Activated T-cell treated with anti-CD3 and anti-CD28 coated beads, Interleukin-2, amount 50 U/mL, for 72 hours (primary cell): ENCODE results near the gene CPT1A. TPM values are rescaled to one million over a fixed set of nuclear protein-coding genes. Genes with fewer than 3 reads are reported as not detected.

Source experiments
- ATAC-seq, 2 donors: fragments of 150-1000 bp; cut with Tn5 transposase; replicated peaks in 1 of 2; 2 replicates each; pipeline ENCODE4 v1.10.0; 2021; ENCODE audit warnings: moderate library complexity in 2 of 2, mild to moderate bottlenecking in 1 of 2
- DNase-seq, 2 donors: peaks; one replicate each; pipeline ENCODE4 v3.0.0; 2021 to 2022; ENCODE audit warnings: mixed read lengths in 1 of 2
- H3K27ac Mint-ChIP-seq: one replicate; pipeline ENCODE4 v1.8.0; 2022; ENCODE audit warnings: mild to moderate bottlenecking, moderate library complexity, mixed read lengths
- H3K27me3 Mint-ChIP-seq: one replicate; pipeline ENCODE4 v1.8.0; 2022; ENCODE audit warnings: low read depth, mixed read lengths
- H3K36me3 Mint-ChIP-seq, 2 donors: one replicate each; pipeline ENCODE4 v1.8.0; 2022; ENCODE audit warnings: mixed read lengths in 2 of 2, mild to moderate bottlenecking in 1 of 2; ENCODE audit not compliant: insufficient read depth in 2 of 2
- H3K4me1 Mint-ChIP-seq: one replicate; pipeline ENCODE4 v1.8.0; 2022; ENCODE audit warnings: low read depth, mixed read lengths
- H3K4me3 Mint-ChIP-seq, 2 donors: one replicate each; pipeline ENCODE4 v1.8.0; 2022; ENCODE audit warnings: mild to moderate bottlenecking in 2 of 2, mixed read lengths in 2 of 2, moderate library complexity in 2 of 2
- H3K9me3 Mint-ChIP-seq, 2 donors: one replicate each; pipeline ENCODE4 v1.8.0; 2022; ENCODE audit warnings: mixed read lengths in 2 of 2
- total RNA-seq, 2 donors: library from RNA; stranded (reverse); gene quantifications; one replicate each; pipeline ENCODE4 v1.2.3, GENCODE V29; 2022

CPT1A gene
- total RNA-seq, 2 donors from 2014 or later: 26.2 to 35.8 TPM

- Mint-ChIP-seq H3K4me3 (peak overlapping the region in 1 of 2 donors; percentile 41), H3K9me3 (no peaks in the 10 kb centered on the region), H3K27me3 (no peaks in the 10 kb centered on the region), H3K4me1 (peaks cover 21% of the 10 kb centered on the region), H3K36me3 (no peaks in the 10 kb centered on the region), H3K27ac (peak overlapping the region; percentile 69)
- no peak for ATAC-seq
- DNase-seq: no peak
These were observed 24.2 kb downstream of the CPT1A start for GRCh38 chr11:68817554-68817953.

DNA sequence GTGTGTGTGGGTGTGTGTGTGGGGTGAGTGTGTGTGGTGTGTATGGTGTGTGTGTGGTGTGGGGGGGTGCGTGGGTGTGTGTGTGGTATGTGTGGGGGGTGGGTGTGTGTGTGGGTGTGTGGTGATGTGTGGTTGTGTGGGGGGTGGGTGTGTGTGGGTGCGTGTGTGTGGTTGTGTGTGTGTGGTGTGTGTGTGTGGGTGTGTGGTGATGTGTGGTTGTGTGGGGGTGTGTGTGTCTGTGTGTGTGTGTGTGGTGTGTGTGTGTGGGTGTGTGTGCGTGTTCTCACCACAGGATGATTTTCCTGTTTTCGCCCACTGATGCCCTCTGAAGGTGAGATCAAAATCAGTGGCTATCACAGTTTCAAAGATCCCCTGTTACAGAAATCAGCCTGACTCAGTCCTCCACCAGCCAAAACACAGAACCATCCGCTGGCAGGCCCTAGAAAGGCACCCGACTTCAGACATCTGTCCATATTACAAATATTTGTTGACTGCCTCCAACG, 24.7 kb downstream of the CPT1A start:
- peak in 1 of 2 donors; percentile 27 for DNase-seq
- Mint-ChIP-seq H3K27me3 (no peaks in the 10 kb centered on the region), H3K4me3 (peak overlapping the region; percentile 5 to 41), H3K9me3 (no peaks in the 10 kb centered on the region), H3K27ac (peak overlapping the region; percentile 76), H3K36me3 (no peaks in the 10 kb centered on the region), H3K4me1 (peaks cover 21% of the 10 kb centered on the region)
- peak; percentile 52 to 66 for ATAC-seq

DNA sequence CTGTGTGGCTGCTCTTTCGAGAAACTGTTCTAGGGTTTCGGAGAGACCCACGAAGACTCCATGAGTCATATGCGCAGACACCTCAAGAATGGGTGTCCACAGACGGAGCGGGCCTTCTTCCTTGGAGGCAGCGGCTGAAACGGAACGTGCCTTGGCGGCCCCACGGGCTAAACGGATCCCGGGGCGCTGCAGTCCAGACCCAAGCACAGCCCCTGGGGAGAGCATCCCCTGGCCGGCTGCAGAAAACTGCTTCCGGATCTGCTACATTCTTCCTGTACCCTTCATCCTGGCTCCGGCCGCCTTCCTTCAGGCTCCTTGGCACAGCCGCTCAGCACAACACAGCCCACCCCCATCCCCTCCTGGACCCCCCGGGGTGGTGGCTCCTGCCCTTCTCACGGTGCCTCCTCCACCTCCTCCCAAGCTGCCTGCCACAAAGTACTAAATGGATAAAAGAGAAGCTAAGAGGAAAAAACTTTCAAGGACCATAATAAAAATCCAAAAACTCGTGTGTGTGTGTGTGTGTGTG, 25.4 kb downstream of the CPT1A start:
- Mint-ChIP-seq H3K4me1 (peaks cover 21% of the 10 kb centered on the region), H3K27ac (peak overlapping the region; percentile 76), H3K27me3 (no peaks in the 10 kb centered on the region), H3K4me3 (no peak overlapping the region), H3K9me3 (no peaks in the 10 kb centered on the region), H3K36me3 (no peaks in the 10 kb centered on the region)
- ATAC-seq: peak; percentile 13 to 18
- DNase-seq: no peak

DNA sequence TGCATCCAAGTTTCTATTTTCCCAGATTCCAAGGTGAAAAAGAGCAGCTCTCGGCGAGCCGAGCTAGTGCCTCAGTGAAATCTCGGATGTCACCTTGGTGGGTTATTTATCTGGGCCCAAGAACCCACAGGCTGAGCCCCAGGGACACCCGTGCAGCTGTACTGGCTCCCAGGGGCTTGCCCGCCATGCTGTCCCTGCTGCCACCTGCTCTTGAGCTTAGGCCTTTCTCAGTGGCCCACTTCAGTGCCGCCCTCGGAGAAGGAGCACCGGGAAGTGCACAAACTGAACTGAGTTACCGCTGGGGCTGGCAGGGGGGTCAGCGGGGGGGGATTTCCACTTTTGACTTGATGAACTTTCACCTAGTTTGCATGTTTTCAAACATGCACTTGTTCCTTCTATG, 27.9 kb downstream of the CPT1A start:
- no peaks in the 10 kb centered on the region for H3K36me3 Mint-ChIP-seq
- H3K27ac Mint-ChIP-seq: no peak overlapping the region
- peaks cover 21% of the 10 kb centered on the region for H3K4me1 Mint-ChIP-seq
- H3K4me3 Mint-ChIP-seq: no peak overlapping the region
- no peaks in the 10 kb centered on the region for H3K9me3 Mint-ChIP-seq
- DNase-seq (no peak), ATAC-seq (no peak)
- no peaks in the 10 kb centered on the region for H3K27me3 Mint-ChIP-seq

DNA sequence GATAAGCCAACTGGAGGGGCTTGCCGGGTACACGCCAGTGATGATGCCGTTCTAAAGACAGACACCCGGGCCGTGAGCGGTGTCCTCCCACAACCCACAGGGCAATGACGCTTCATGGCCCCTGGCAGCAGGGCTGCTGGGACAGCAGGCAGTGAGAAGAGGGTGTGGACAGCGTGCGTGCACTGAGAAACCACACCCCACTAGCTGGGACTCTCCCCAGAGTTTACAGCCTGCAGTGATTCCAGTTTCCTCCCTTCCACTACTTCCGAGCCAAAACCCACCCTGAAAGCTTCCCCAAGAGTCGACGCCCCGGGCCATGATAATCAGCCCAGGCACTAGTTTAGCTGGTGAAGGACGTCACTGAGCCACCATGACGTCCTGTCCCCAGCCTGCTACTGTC, 29.2 kb downstream of the CPT1A start:
- H3K27me3 Mint-ChIP-seq: no peaks in the 10 kb centered on the region
- DNase-seq: no peak
- no peak overlapping the region for H3K27ac Mint-ChIP-seq
- H3K4me3 Mint-ChIP-seq: no peak overlapping the region
- no peaks in the 10 kb centered on the region for H3K36me3 Mint-ChIP-seq
- H3K4me1 Mint-ChIP-seq: peaks cover 13% of the 10 kb centered on the region
- no peak for ATAC-seq
- H3K9me3 Mint-ChIP-seq: no peaks in the 10 kb centered on the region

GRCh38 chr11:68810164-68810563, 31.6 kb downstream of the CPT1A start:
- H3K9me3 Mint-ChIP-seq: no peaks in the 10 kb centered on the region
- H3K4me1 Mint-ChIP-seq: no peaks in the 10 kb centered on the region
- ATAC-seq (no peak), DNase-seq (no peak)
- H3K36me3 Mint-ChIP-seq: no peaks in the 10 kb centered on the region
- H3K27me3 Mint-ChIP-seq: no peaks in the 10 kb centered on the region
- H3K4me3 Mint-ChIP-seq: no peak overlapping the region
- no peak overlapping the region for H3K27ac Mint-ChIP-seq

- Mint-ChIP-seq H3K9me3 (no peaks in the 10 kb centered on the region), H3K27me3 (no peaks in the 10 kb centered on the region), H3K4me1 (no peaks in the 10 kb centered on the region), H3K36me3 (no peaks in the 10 kb centered on the region), H3K27ac (no peak overlapping the region), H3K4me3 (no peak overlapping the region)
- no peak for DNase-seq
- no peak for ATAC-seq
These were observed 32.2 kb downstream of the CPT1A start for GRCh38 chr11:68809506-68809905.

GRCh38 chr11:68808787-68809186, 32.9 kb downstream of the CPT1A start:
- H3K27me3 Mint-ChIP-seq: no peaks in the 10 kb centered on the region

DNA sequence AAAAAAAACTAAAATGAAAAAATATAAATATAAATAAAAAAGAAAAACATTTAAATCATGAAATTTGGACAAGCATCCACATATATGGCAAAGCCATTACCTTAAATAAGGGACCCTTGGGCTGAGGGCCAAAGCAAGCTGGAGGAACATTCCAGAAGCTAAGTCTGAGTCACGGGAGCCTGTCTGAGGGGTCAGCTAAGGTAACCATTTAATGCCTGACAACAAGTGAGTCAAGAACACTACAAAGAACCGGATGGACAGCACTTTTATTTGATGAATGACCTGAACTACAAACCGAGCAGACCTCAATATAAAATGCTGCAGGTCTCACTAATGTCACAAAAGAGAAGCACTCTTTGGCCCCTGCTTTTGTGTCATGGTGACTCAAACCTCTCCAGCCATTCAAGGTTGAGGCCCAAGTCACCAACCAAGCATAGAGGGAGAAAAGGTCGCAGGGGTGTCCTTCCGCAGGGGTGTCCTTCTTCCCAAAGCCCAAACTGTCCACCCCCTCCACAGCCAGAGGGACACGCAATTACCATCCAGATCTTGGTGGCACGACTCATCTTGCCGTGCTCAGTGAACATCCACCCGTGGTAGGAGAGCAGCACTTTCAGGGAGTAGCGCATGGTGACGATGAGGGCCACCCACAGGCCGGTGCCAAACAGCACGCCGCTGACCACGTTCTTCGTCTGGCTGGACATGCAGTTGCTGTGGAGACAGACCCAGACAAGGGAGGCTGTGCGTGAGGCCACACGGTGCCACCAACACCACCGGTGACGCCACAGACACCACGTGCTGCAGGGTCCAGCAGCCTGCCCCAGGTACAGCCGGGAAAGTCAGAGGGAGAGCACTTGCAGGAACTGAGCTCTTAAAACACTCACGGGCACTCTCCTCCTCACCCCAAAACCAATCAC, 34.5 kb downstream of the CPT1A start:
- no peaks in the 10 kb centered on the region for H3K9me3 Mint-ChIP-seq
- no peak overlapping the region for H3K4me3 Mint-ChIP-seq
- no peaks in the 10 kb centered on the region for H3K36me3 Mint-ChIP-seq
- H3K4me1 Mint-ChIP-seq: no peaks in the 10 kb centered on the region
- DNase-seq (no peak), ATAC-seq (no peak)
- no peak overlapping the region for H3K27ac Mint-ChIP-seq
- H3K27me3 Mint-ChIP-seq: no peaks in the 10 kb centered on the region

More at GRCh38 chr11:68808787-68809186, 32.9 kb downstream of the CPT1A start:
- no peak overlapping the region for H3K4me3 Mint-ChIP-seq
- H3K27ac Mint-ChIP-seq: no peak overlapping the region
- DNase-seq: no peak
- H3K9me3 Mint-ChIP-seq: no peaks in the 10 kb centered on the region
- ATAC-seq: no peak
- no peaks in the 10 kb centered on the region for H3K4me1 Mint-ChIP-seq
- no peaks in the 10 kb centered on the region for H3K36me3 Mint-ChIP-seq

GRCh38 chr11:68804786-68805185, 36.9 kb downstream of the CPT1A start:
- Mint-ChIP-seq H3K36me3 (no peaks in the 10 kb centered on the region), H3K4me1 (no peaks in the 10 kb centered on the region), H3K9me3 (no peaks in the 10 kb centered on the region), H3K27me3 (no peaks in the 10 kb centered on the region), H3K4me3 (no peak overlapping the region), H3K27ac (no peak overlapping the region)
- DNase-seq (no peak), ATAC-seq (no peak)

GRCh38 chr11:68803766-68804165, 38.0 kb downstream of the CPT1A start:
- H3K36me3 Mint-ChIP-seq: no peaks in the 10 kb centered on the region
- ATAC-seq: no peak
- no peak overlapping the region for H3K27ac Mint-ChIP-seq
- H3K4me3 Mint-ChIP-seq: no peak overlapping the region
- no peaks in the 10 kb centered on the region for H3K9me3 Mint-ChIP-seq
- no peak for DNase-seq
- no peaks in the 10 kb centered on the region for H3K4me1 Mint-ChIP-seq
- H3K27me3 Mint-ChIP-seq: no peaks in the 10 kb centered on the region

DNA sequence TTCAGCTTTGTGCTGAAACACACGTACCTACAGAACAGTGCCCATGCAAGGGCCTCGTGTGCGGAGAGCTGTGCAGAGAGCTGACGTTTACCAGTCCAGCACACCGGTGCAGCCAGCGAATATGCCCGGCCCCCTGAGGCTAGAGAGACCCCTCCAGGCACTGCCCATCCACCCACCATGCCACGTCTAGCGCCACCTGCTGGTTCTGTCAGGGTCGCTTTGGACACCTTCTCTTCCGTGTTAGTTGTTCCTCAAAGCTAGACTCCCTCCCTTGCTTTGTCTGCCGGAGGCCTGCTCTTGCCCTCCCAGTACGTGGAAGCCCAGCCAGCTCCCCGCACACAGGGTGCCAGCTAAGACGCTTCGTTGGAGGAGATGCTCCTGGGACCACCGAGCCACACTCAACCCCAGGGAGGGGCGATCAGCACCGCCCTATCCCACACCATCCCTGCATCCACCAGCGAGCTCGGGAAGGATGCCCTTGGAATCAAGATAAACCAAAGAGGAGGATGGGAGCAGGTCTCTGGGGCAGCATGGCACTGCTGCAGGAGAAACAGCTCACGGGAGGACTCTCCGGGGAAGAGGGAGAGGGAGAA, 43.4 kb downstream of the CPT1A start:
- peak; percentile 38 to 47 for DNase-seq
- H3K27ac Mint-ChIP-seq: no peak overlapping the region
- H3K36me3 Mint-ChIP-seq: peaks cover 0 to 4% of the 10 kb centered on the region in 2 donors
- no peaks in the 10 kb centered on the region for H3K27me3 Mint-ChIP-seq
- H3K9me3 Mint-ChIP-seq: no peaks in the 10 kb centered on the region
- no peak overlapping the region for H3K4me3 Mint-ChIP-seq
- ATAC-seq: peak in 1 of 2 donors; percentile 27
- H3K4me1 Mint-ChIP-seq: no peaks in the 10 kb centered on the region

DNA sequence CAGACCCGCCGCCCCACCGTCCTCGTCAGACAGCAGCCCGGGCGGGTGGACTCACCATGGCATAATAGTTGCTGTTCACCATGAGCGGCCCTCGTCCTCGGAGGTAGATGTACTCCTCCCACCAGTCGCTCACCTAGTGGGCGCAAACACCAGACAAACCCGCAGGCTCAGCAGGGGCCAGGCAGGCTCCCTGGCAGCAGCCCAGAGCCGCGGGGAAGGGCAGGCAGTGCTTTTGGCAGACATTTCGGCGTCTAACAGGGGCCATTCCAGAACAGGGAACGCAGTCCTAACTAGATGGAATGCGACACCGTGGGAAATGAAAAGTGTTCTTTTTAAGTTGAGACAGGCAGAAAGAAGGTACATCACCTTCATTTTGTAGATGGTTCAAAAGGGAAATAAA, 44.9 kb downstream of the CPT1A start:
- Mint-ChIP-seq H3K27me3 (no peaks in the 10 kb centered on the region), H3K9me3 (no peaks in the 10 kb centered on the region), H3K27ac (no peak overlapping the region), H3K4me3 (no peak overlapping the region), H3K4me1 (no peaks in the 10 kb centered on the region), H3K36me3 (peaks cover 0 to 7% of the 10 kb centered on the region in 2 donors)
- ATAC-seq (no peak), DNase-seq (no peak)
